ENCODE measurements around the gene CXCL12.

CXCL12 gene

DNA sequence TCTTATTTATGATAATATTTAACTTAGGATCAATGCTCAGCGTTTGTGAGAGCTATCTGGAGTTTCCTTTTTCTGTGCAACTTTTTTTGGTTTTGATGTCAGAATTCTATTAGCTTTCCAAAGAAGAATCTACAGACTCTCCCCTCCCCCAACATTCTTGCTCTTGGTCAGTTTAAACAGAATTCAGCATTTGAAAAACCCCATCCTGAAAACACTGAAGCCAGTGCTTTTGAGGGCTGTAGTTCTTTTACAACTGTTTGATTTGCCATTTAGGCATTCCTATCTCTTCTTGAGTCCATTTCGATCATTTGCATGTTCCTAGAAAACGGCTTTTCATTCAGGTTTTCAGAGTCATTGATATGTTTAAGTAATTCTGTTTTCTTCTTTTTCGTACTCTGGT, 15.6 kb upstream of the CXCL12 start:
- in situ Hi-C loops (cut with MboI; ENCODE audit: low sequenced_read_pairs), result no loop called here

- in situ Hi-C loops (cut with MboI; ENCODE audit: low sequenced_read_pairs), result loop anchor here (25.0 kb wide), 1 partner anchor 462 kb away; no protein-coding TSS in a partner anchor
Observed at GRCh38 chr10:44399659-44400451, 15.0 kb upstream of the CXCL12 start.

GRCh38 chr10:44398747-44399658, 14.1 kb upstream of the CXCL12 start:
- in situ Hi-C loops (cut with MboI; ENCODE audit: low sequenced_read_pairs), result loop anchor here (25.0 kb wide), 1 partner anchor 463 kb away; no protein-coding TSS in a partner anchor

GRCh38 chr10:44398271-44398670, 13.4 kb upstream of the CXCL12 start:
- in situ Hi-C loops (cut with MboI; ENCODE audit: low sequenced_read_pairs), result loop anchor here (25.0 kb wide), 1 partner anchor 464 kb away; no protein-coding TSS in a partner anchor

- in situ Hi-C loops (cut with MboI; ENCODE audit: low sequenced_read_pairs), result loop anchor here (25.0 kb wide), 1 partner anchor 465 kb away; no protein-coding TSS in a partner anchor
Observed at GRCh38 chr10:44397476-44398225, 12.8 kb upstream of the CXCL12 start.

DNA sequence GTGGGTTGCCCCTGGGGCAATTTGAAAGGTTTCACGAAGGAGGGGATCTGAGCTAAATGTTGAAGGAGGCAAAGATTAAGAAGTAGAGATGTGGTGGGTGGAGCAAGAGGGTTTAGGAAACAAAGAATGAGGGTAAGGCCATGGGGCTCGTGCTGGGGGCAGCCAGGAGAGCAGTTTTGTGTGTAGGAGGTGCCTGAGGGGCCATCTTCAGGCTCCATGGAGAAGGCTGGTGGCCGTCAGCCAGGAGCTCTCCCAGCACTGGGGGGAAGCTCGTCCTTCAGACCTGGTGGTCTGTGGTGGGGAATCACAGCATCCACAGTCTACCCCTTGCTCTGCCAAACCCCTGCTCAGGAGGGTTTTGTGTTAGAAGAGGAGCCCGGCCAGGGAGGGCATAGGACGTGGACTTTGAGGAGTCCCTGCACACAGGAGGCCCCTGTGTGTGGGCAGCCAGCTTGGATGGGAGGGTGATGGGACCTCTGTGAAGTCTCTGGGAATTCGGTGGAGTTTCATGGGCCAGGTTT, 11.8 kb upstream of the CXCL12 start:
- in situ Hi-C loops (cut with MboI; ENCODE audit: low sequenced_read_pairs), result loop anchor here (25.0 kb wide), 1 partner anchor 466 kb away; no protein-coding TSS in a partner anchor

DNA sequence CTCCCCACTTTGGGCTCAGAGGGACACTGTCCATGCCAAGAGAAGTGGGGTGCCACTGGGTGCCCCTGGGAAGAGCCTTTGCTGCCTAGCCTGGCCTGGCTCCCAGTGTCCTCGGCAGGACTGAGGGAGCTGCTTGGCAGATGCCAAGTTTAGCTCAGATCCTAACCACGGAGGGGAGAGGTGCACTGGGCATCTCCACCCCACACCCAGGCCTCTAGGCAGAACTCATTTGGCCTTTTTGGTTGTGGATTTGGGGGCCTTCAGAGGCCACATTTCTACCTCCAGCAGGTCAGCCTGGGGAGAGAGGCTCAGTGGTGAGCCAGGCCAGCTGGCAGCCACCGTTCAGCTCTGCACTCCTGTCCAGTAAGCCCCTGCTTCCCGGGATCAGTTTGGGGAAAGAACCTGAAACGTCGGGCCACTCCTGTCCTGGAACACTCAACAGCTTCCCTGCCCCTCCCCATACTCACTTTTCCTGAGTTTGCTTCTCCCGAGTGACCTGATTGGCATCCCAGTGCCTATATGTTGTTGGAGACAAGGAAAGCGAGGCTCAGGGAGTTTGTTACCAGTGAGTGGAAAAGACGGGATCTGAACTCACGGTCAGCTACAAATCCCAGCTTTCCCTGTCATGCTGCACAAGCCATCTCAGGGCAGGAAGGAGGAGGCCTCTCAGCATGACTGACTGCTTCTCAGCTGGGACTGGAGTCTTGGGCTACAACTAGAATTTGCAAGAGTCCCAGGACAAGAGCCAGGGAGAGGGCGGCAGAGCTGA, 11.2 kb upstream of the CXCL12 start:
- in situ Hi-C loops (cut with MboI; ENCODE audit: low sequenced_read_pairs), result loop anchor here (25.0 kb wide), 1 partner anchor 466 kb away; no protein-coding TSS in a partner anchor

DNA sequence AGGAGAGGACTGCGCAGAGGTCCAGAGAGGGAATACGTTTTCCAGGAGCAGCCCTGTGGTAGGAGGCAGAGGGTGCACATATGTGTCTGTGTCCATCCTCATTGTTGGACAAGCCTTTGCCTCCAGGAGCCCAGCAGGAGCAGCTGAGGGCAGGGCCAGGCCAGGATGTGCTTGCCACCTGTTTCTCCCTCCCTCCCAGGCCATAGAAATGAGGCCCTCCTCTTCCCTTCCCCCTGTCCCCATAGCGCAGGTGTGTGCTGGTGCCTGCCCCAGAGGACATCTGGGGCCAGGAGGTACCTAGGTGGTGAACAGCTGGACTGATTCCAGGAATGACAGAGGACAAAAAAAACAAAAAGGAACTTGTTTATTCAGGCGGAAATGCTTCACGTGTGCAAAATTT, 10.5 kb upstream of the CXCL12 start:
- in situ Hi-C loops (cut with MboI; ENCODE audit: low sequenced_read_pairs), result loop anchor here (25.0 kb wide), 1 partner anchor 467 kb away; no protein-coding TSS in a partner anchor

DNA sequence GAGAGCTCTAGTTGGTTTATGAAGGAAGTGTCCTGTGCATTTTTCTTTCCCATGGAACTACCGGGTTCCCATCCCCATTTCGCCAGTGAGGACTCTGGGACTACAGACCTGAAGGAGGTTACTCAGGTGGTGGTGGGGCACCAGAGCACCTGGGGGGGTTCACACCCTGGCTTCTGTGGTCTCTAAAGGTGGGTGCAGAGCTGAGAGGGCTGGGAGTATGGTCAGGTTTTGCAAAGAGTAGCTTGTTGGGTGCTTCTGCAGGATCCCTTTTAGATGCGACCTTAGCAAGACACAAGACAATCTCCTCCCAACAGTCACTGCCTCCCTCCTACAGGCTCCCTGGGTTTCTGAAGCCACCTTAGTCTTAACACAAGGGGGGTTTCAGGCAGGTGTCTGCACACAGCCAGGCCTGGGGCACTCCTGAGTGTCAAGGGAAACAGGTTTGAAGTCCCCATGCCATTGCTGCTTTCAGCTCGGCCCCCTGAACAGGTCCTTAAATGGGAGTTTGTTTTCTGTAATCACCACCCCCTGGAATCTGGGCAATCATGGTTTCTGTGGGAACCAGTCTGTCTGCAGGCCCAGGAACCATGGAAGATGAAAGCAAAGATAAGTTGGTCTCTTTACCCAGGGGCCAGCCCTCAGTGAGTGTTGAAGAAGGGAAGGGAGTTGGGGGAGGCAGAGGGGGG, 9.9 kb upstream of the CXCL12 start:
- in situ Hi-C loops (cut with MboI; ENCODE audit: low sequenced_read_pairs), result loop anchor here (25.0 kb wide), 1 partner anchor 467 kb away; no protein-coding TSS in a partner anchor

DNA sequence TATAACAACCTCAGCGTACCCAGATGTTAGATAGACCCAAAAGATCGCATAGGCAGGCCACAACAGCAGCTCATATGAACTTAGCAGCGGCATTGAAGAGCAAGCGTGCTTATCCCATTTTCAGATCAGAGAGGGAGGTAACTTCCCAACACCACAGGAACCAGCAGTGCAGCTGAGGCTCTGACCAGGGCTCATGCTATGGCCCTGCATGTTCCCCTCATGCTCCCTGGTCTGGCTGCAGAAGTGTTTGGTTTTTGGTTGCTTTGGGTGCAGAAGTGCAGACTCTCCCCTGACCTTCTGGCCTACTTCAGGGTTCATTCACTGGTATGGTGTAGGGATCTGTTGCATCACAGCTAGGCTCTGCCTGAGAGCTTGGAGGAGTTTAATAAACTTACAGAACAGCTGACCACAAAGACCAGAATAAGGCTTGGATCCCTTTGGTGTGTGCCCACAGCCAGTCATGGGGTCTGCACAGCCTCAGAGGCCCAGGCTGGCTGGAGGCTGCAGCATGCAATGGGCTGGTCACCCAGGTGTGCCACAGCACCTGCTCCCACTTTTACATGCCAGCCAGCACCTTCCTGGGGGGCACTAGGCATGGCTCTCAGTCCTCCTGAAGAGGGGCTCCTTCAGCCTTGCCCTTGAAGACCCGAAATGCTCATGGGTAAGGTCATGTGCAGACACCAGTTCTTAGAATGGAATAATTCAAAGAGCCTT, 9.1 kb upstream of the CXCL12 start:
- in situ Hi-C loops (cut with MboI; ENCODE audit: low sequenced_read_pairs), result loop anchor here (25.0 kb wide), 1 partner anchor 468 kb away; no protein-coding TSS in a partner anchor

GRCh38 chr10:44393051-44393630, 8.2 kb upstream of the CXCL12 start:
- in situ Hi-C loops (cut with MboI; ENCODE audit: low sequenced_read_pairs), result loop anchor here (25.0 kb wide), 1 partner anchor 469 kb away; no protein-coding TSS in a partner anchor

DNA sequence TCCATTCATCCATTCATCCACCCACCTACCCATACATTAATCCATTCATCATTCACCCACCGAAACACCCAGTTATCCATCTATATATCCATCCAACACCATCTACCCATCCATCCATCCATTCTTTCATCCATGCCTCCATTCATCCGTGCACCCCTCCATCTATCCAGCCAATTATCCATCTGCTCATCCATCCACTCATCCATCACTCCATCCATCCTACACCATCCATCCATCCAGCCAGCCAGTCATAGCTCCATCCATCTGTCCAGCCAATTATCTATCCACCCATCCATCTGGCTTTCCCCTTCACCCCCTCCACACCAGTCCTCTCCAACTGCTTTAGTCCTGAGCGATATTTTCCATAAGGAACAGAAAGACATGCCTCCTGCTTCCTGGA, 7.5 kb upstream of the CXCL12 start:
- in situ Hi-C loops (cut with MboI; ENCODE audit: low sequenced_read_pairs), result loop anchor here (25.0 kb wide), 1 partner anchor 470 kb away; no protein-coding TSS in a partner anchor

DNA sequence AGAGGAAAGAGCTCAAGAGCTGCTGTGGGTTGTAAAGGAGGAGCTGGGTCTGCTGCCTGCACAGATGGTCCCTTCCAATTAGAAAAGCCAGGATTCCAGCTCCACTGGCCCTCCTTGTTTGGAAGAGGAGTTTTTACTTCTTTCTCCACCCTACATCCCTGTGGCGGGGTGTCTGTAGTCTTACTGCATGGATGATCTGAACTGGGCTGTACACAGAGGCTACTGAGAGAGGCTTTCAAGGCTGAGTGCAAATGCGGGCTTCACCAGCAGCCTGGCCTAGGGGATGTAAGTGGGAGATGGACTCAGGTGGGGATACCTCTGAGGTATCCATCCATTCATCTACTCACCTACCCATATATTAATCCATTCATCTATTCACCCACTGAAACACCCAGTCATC, 7.1 kb upstream of the CXCL12 start:
- in situ Hi-C loops (cut with MboI; ENCODE audit: low sequenced_read_pairs), result loop anchor here (25.0 kb wide), 1 partner anchor 470 kb away; no protein-coding TSS in a partner anchor

- in situ Hi-C loops (cut with MboI; ENCODE audit: low sequenced_read_pairs), result loop anchor here (25.0 kb wide), 1 partner anchor 472 kb away; no protein-coding TSS in a partner anchor
Observed at GRCh38 chr10:44390585-44391072, 5.7 kb upstream of the CXCL12 start.

DNA sequence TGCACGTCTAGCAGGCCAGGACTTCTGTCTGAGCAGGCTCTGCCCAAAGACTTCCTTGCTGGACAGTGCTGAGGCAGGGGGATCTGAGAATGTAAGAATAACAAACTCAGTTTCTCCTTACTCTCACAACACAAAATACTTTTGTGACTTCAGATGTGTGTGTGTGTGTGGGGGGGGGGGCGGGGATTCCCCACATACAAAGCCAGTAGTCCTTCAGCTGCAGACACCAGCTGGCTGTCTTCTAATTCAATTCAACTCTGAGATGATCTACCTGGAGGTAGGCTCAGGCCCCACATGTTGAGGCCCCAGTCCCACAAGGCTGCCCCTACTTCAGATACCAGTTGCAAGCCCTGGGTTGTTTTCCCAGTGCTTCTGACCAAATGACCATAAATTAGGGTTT, 4.7 kb upstream of the CXCL12 start:
- in situ Hi-C loops (cut with MboI; ENCODE audit: low sequenced_read_pairs), result loop anchor here (25.0 kb wide), 1 partner anchor 473 kb away; no protein-coding TSS in a partner anchor

DNA sequence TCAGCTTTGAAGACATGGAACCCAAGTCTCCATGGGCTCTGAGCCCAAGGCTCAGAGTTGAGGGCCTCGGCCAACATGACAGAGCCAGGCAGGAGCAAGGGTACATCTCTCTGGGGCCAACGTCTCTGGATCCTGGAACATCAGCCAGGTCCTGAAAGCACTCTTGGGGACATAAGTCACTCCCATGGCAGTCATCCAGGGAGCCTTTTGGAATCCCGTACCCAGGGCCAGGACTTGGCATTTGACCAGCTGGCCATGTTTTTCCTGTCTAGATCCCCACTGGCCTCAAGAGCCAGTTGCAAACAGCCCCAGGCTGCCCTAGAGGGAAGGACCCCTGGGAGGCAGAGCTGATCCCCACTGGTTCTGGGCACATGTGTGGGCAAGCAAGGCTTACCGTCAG, 4.3 kb upstream of the CXCL12 start:
- in situ Hi-C loops (cut with MboI; ENCODE audit: low sequenced_read_pairs), result loop anchor here (25.0 kb wide), 1 partner anchor 473 kb away; no protein-coding TSS in a partner anchor

- in situ Hi-C loops (cut with MboI; ENCODE audit: low sequenced_read_pairs), result loop anchor here (25.0 kb wide), 1 partner anchor 474 kb away; no protein-coding TSS in a partner anchor
Observed at GRCh38 chr10:44388641-44389040, 3.7 kb upstream of the CXCL12 start.

Data from HL-60/S4 treated with phorbol 12-myristate 13-acetate at 8.2 ng/mL for 4 days and 3 days (cell line).